Inflammatory macrophage treated with lipopolysaccharide for 4 hours (primary cell): Measurements from ENCODE around the gene CDC23.

ENCODE experiments used
- DNase-seq: peaks from one replicate; pipeline ENCODE4 v3.0.0-alpha.2; 2020

The CDC23 gene

DNA sequence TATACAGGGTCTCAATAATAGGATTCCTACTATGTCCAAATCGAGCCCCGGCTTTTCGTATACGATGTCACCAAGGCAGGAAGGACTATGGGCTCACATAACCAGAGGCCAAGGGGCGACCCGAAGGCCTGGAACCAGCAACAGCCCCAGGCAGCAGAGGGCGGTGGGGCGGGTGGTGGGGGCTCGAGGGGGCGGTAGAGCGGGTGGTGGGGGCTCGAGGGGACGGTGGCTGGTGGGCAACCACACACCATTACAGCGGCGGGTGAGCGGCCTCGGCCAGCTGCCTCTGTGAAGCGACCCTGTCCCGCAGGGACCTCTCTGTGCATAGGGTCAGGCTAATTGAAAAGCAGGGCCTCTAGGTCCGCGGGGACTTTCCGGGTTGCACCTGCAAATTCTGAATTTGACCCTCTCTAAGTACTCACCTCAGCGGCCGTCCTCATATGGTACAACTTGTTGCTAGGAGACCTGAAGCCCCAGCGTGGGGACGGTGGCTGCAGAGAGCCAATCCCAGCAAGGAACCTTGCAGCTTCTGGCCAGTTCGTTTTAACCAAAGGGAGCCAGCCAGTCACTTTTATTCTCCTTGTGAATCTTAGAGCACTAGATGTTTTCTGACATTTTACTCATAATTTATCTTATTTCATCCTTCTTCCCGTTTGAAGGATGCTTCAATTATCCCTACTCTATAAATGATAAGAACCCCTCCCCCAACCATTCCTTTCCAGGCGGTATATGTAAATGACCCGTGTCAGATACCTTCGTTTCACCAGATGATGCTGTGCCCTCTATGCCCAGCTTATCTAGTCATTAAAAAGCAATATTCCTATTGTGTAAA, 74.0 kb downstream of the CDC23 start, which contains the start of gene NME5:
NME5 (minus strand) TSS at position 480 of the 832 bp plus-strand sequence. CDS start 648 bp downstream, outside the sequence.
- no peak for DNase-seq
